NCI-H345 treated with DMSO at 0.1 percent for 48 hours (cell line): ENCODE data around the gene EYS.
"Not testable (repeated sequence)": the region's sequence is repeated elsewhere in the genome, so short reads cannot be mapped to it uniquely, and the experiment has no call there.

Source experiments
- DNase-seq: peaks from one replicate; lab custom pipeline; 2025; ENCODE audit not compliant: unreplicated experiment; lab: John Stamatoyannopoulos, UW

Gene EYS

GRCh38 chr6:63882208-63882607, 1824.8 kb downstream of the EYS start:
- DNase-seq = no peak

GRCh38 chr6:63881791-63882190, 1825.2 kb downstream of the EYS start:
- no peak for DNase-seq

DNA sequence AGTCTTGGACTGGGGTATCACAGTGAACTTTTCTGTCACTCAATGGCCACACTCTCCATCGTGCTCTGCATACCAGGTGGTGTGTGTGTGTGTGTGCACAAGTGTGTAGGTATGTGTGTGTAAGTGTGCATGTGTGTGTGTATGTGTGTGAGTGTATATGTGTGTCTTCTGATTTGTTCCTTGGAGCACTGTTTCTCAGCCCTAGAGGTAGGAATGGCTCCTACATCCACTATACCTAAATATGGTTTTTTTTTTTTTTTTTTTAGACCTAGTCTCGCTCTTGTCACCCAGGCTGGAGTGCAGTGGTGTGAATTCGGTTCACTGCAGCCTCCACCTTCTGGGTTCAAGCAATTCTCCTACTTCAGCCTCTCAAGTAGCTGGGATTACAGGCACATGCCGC, 1834.8 kb downstream of the EYS start:
- DNase-seq = no peak

- DNase-seq = no peak
These were observed 1838.7 kb downstream of the EYS start for GRCh38 chr6:63868351-63868750.

- no peak for DNase-seq
These were observed 1842.2 kb downstream of the EYS start for GRCh38 chr6:63864671-63865318.

GRCh38 chr6:63864061-63864460, 1843.0 kb downstream of the EYS start:
- DNase-seq = no peak

DNA sequence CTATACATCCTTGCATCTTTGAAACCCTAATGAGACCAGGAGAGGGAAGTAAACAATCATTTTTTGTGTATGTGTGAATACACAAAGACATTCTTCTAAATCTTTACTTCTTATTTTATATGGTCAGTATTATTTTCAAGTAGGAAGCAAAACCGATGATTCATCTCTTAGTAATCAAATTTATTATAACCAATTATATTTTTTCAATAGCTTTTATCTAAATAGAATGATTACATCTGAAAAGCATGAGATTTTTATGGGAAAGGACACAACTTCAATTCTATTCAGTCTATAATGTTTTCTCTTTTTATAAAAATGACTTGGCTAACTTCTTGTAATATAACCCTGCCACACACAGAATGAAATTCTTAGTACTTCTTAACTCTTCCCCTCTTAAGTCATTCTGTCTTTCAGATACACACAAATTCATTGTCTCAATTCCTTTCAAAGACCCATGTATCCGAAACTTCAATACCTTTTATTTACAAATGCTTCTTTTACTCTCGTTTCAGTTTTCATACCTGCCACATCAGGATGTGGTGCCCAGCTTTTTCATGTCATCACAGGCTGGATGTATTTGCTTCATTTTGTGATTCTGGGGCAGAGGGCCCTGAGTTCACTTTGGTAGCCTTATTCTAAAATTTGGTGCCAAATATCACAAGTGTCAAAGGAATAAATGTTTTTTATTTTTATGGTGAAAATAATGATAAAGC, 1844.4 kb downstream of the EYS start:
- no peak for DNase-seq

GRCh38 chr6:63859528-63859927, 1847.5 kb downstream of the EYS start:
- no peak for DNase-seq

GRCh38 chr6:63858691-63859090, 1848.3 kb downstream of the EYS start:
- DNase-seq = no peak

DNA sequence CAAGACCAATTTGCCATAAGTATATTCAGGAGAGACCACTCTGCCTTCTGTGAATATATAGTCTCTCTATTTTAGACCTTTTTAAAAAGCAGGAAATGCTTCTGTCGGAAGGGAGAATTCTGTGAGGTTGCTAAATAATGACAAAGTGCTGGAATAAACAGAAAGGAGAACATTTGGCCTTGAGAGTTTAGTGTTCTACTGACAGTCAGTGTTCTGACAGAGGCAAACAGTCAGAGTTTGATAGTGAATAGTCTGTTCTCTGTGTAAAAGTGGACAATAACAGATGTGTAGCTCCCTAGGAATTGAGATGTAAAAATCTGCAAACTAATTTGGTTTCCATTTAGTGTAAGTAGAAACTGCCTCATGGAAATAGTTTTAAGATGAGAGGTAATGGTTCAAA, 1850.8 kb downstream of the EYS start:
- DNase-seq = no peak

DNA sequence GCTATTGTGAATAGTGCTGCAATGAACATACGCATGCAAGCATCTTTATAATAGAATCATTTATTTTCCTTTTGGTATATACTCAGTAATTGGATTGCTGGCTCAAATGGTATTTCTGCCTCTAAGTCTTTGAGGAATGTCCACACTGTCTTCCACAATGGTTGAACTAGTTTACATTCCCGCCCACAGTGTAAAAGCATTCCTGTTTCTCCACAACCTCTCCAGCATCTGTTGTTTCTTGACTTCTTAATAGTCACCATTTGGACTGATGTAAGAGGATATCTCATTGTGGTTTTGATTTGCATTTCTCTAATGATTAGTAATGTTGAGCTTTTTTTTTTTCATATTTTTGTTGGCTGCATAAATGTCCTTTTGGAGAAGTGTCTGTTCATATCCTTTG, 1862.7 kb downstream of the EYS start:
- no peak for DNase-seq

DNA sequence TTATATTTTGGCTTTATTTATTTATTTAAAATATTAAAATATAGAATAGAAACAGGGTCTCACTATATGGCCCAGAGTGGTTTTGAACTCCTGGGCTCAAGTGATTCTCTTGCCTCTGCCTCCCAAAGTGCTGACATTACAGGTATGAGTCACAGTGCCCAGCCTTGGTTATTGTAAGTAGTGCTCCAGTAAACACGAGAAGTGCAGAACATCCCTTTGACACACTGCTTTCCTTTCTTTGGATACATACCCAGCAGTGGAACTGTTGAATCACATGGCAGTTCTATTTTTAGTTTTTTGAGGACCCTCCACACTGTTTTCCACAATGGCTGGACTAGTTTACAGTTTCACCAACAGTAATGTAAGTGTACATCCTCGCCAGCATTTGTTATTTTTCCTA, 1867.5 kb downstream of the EYS start:
- peak; percentile 32 for DNase-seq

- not testable (repeated sequence) for DNase-seq
These were observed 1878.3 kb downstream of the EYS start for GRCh38 chr6:63828678-63829077.

DNA sequence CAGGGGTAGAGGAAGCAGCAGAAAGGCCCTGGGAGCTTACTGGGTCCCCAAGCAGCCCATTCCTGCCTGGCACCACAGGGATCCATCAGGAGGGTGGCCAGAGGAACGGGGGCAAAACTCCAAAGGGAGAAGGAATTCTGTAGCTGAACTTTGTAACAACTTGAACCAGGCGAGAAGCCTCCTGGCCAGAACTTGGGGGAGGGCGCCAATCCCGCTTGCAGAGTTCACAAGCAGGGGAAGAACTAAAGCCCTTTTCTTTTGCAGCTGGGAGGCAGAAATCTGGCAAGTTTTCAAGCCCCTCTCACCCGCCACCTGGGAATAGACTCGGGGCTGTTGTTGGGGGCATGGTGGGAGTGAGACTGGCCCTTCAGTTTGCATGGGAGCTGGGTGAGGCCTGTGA, 1882.3 kb downstream of the EYS start:
- DNase-seq = no peak

DNA sequence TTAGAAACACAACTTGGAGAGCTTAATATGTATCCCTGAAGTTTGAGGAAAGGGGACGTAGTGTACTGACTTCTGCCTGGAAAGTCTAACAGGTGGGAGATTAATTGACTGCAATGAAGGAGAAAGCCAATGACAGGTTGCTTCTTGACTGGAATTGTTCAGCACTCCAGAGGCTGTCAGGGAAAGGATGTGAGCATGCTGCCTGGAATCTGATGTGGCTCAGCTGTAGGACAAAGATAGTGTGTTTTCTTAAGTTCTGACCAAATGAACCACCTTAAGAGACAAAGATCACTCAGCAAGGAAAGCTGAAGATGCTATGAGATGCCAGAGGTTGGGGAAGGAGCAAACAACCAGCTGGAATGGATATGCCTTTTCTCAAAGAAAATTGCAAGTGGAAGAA, 1885.6 kb downstream of the EYS start:
- no peak for DNase-seq

DNA sequence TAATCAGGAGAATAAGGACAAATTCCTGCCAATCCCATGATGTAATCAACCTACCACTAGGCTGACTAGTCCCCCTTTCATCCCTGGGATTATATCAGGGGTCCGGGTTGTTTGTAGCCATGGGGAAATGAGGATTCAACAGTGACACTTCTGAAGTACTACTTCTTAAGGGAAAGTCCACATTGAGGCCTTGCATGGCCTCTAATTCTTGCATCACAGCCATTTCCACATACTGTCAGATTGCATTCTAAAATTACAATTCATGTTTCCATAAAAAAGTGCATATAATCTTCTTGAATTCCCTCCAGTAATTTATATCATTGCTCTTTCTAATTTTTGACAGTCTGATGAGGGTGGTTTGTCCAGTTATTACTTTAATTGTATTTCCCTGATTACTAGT, 1887.2 kb downstream of the EYS start:
- no peak for DNase-seq

DNA sequence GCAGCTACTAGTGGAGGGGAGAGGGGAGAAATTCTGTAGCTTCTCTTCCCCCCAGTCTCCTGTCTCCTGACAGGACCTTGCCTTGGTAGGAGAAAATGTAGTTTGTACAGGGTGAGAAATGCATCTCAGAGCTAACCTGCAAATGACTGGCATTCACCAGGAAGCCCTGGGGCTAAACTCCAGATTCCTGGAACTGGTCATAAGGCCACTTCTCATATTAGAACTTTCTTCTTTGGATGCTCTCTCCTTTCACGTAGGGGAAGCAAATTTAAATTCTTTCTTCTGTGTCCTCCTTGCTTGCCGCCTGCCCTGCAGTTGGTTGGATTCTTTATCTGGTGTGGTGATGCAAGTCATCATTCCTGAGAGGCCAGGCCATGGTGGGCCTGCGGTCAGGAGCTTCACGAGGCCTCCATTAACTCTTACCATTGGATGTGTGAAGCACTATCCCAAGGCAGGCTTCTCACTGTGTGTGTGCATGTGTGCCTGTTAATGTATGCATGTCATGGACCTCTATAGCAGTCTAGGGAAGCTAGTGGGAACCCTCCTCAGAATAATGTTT, 1889.5 kb downstream of the EYS start:
- no peak for DNase-seq

DNA sequence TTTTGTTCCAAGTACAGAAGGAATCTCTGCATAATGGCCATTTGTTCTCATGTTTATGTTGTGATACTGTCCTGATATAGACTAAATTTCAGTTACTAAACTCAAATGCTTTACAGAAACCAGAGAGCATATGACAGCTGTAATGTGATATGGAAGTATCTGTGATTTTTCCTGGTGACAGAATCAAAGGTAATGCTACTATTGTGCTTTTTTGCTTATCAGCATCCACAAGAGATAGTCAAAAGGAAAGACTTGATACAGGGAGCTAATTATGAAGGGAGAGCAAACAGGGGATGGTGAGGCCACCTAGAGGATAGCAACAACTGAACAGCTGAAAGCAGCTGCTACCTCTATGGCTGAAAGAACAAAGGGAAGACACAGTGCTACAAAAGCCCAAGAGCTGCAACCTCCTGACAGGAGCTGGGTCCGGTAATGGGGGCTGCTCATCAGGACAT, 1890.0 kb downstream of the EYS start:
- DNase-seq = no peak

DNA sequence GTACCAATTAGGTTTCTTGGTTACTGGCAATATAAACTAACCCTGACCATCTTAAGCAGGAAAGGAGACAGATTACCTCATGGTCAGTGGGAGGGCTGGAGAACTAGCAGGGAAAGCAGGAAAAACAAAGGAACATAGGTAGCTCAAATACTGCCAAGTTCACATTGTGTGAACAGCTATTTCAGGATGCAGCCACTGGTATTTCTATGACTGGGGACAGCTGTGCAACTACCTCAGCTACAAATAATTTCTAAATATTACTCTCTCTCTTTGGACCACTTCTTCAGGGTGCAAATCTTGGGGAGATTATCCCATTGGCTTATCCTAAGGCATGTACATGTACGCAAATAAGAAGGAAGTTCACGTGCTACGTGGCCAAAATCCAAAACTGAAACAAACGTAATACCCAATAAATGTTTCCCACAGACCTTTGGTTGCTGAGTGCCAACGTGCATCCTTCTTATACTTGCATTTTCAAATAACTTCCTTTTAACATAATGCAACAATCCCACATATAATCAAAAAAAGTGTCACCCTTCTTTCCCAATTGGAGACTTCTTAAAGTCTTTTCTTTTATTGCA, 1890.5 kb downstream of the EYS start:
- DNase-seq = no peak

DNA sequence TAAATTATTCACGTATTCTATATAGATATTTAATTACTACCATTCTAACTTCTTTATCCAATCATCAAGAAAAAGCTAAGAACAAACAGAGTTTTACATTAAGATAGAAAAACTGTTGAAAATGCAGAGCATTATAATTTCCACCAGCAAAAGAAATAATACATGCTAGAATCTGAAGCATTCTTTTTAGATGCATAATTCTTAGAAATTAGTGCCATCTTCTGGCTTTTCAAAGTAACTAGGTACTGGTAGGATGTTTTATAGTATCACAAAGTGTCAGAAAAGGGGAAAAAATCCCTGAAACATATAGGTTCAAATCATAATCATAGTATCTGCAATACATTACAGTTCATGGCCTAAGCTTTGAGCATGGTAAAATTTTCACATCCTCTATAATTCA, 1892.6 kb downstream of the EYS start:
- no peak for DNase-seq

- no peak for DNase-seq
These were observed 1893.4 kb downstream of the EYS start for GRCh38 chr6:63813566-63814120.

GRCh38 chr6:63808576-63808975, 1898.5 kb downstream of the EYS start:
- no peak for DNase-seq
